ENCODE data around the gene NCAM1. TPM values are rescaled to one million over a fixed set of nuclear protein-coding genes. Genes with fewer than 3 reads are reported as not detected.

NCAM1 gene
- polyA plus RNA-seq, 5 donors = 30.1 to 47.5 (median 41.5) TPM

- DNase-seq = no peak
Observed at GRCh38 chr11:112966561-112966960, 5.3 kb downstream of the NCAM1 start.

GRCh38 chr11:112967082-112967481 lies 5.9 kb downstream of the NCAM1 start:
- DNase-seq = no peak

- no peak for DNase-seq
Observed at GRCh38 chr11:112968941-112969713, 7.9 kb downstream of the NCAM1 start.

- DNase-seq = no peak
Observed at GRCh38 chr11:112971195-112971594, 10.0 kb downstream of the NCAM1 start.

GRCh38 chr11:112971827-112972226 lies 10.6 kb downstream of the NCAM1 start:
- peak; percentile 68 to 69 for DNase-seq

GRCh38 chr11:112972399-112973145 lies 11.4 kb downstream of the NCAM1 start:
- no peak for DNase-seq

GRCh38 chr11:112975051-112975450 lies 13.8 kb downstream of the NCAM1 start:
- DNase-seq = peak in 1 of 2 donors; percentile 28

GRCh38 chr11:112975493-112975892 lies 14.3 kb downstream of the NCAM1 start:
- no peak for DNase-seq

- peak in 1 of 2 donors; percentile 32 for DNase-seq
Observed at GRCh38 chr11:112977755-112978154, 16.5 kb downstream of the NCAM1 start.

- DNase-seq = no peak
Observed at GRCh38 chr11:112983887-112984286, 22.7 kb downstream of the NCAM1 start.

- DNase-seq = no peak
Observed at GRCh38 chr11:112989198-112989597, 28.0 kb downstream of the NCAM1 start.

GRCh38 chr11:112993808-112994207 lies 32.6 kb downstream of the NCAM1 start:
- DNase-seq = no peak

GRCh38 chr11:112995423-112996090 lies 34.3 kb downstream of the NCAM1 start:
- DNase-seq = no peak

GRCh38 chr11:112996994-112997393 lies 35.8 kb downstream of the NCAM1 start:
- no peak for DNase-seq

- DNase-seq = no peak
Observed at GRCh38 chr11:112997857-112998466, 36.7 kb downstream of the NCAM1 start.

- no peak for DNase-seq
Observed at GRCh38 chr11:112999520-112999919, 38.3 kb downstream of the NCAM1 start.

GRCh38 chr11:113001709-113002108 lies 40.5 kb downstream of the NCAM1 start:
- DNase-seq = no peak

GRCh38 chr11:113006896-113007445 lies 45.8 kb downstream of the NCAM1 start:
- DNase-seq = no peak

GRCh38 chr11:113014262-113015097 lies 53.3 kb downstream of the NCAM1 start:
- peak; percentile 30 to 45 for DNase-seq

- no peak for DNase-seq
Observed at GRCh38 chr11:113015098-113015455, 53.9 kb downstream of the NCAM1 start.

- DNase-seq = no peak
Observed at GRCh38 chr11:113016905-113017304, 55.7 kb downstream of the NCAM1 start.

Measured in right lung (tissue), 5 donors.